Stomach (tissue), 9 donors: ENCODE data around the gene PODXL2. TPM values are rescaled to one million over a fixed set of nuclear protein-coding genes. Genes with fewer than 3 reads are reported as not detected.

Experiments used
- DNase-seq, 2 donors: peaks; one replicate each; pipeline versions ENCODE4 v3.0.0 to v3.0.0-alpha.2; 2013 to 2019
- H3K27ac ChIP-seq, 5 donors: fragments of 200-600 bp in 4 of 5; sonication (generic) in 4 of 5; one replicate each; pipeline ENCODE4 v1.5.1; 2013 to 2019; ENCODE audit warnings: mild to moderate bottlenecking in 1 of 5, moderate library complexity in 1 of 5
- H3K27me3 ChIP-seq, 3 donors: fragments of 200-600 bp; sonication (generic); one replicate each; pipeline ENCODE4 v1.5.1; 2017 to 2019; ENCODE audit warnings: mixed run types in 1 of 3
- H3K36me3 ChIP-seq, 4 donors: fragments of 200-600 bp; sonication (generic); 1 replicate in 3 of 4; 2 replicates in 1 of 4; pipeline ENCODE4 v1.5.1; 2016 to 2019
- H3K4me1 ChIP-seq, 4 donors: fragments of 200-600 bp; sonication (generic); one replicate each; pipeline ENCODE4 v1.5.1; 2016 to 2019
- H3K4me3 ChIP-seq, 4 donors: fragments of 200-600 bp; sonication (generic) in 3 of 4; one replicate each; pipeline ENCODE4 v1.5.1; 2016 to 2019; ENCODE audit warnings: mild to moderate bottlenecking in 1 of 4
- H3K9me3 ChIP-seq, 4 donors: fragments of 200-600 bp; sonication (generic); one replicate each; pipeline ENCODE4 v1.5.1; 2016 to 2019
- CTCF ChIP-seq, 7 experiments: fragments of 450-650 bp in 4 of 7; fragments of 200-600 bp in 3 of 7; sonication (generic) in 3 of 7; IDR thresholded peaks; one replicate each; pipeline ENCODE4 v1.5.1; 2016 to 2019; ENCODE audit warnings: antibody characterized with exemption in 7 of 7, control low read depth in 2 of 7, mild to moderate bottlenecking in 1 of 7
- EP300 ChIP-seq: sonication (generic); formaldehyde crosslinking; IDR thresholded peaks from one replicate; pipeline ENCODE4 v1.6.1; 2017; ENCODE audit warnings: antibody characterized with exemption
- POLR2A ChIP-seq, 4 donors: fragments of 450-650 bp; IDR thresholded peaks; one replicate each; pipeline ENCODE4 v1.6.1; 2016; ENCODE audit warnings: antibody characterized with exemption in 4 of 4, control low read depth in 2 of 4, mild to moderate bottlenecking in 1 of 4, moderate library complexity in 1 of 4
- POLR2AphosphoS5 ChIP-seq, 3 donors: sonication (generic); formaldehyde crosslinking; IDR thresholded peaks; one replicate each; pipeline ENCODE4 v1.6.1; 2016; ENCODE audit warnings: antibody characterized with exemption in 3 of 3
- WGBS, 5 donors: extraction: QIAGEN DNeasy Blood & Tissue Kit in 3 of 5; methylation state at CpG; one replicate each; pipeline versions ENCODE4 v1.1.5 to v1.1.7; 2013 to 2018; 5-methylcytosine and 5-hydroxymethylcytosine counted together
- intact Hi-C: fragments of 100-400 bp; cut with DNase I; formaldehyde crosslinking; loops from one replicate; pipeline ENCODE4 v1.15.1; 2023; ENCODE audit warnings: low total_unique reads
- polyA plus RNA-seq, 3 donors: library from polyadenylated mRNA; stranded (reverse); fragments of 200-250 nt; gene quantifications; one replicate each; pipeline ENCODE4 v1.2.3, GENCODE V29; 2013
- total RNA-seq, 5 donors: library from RNA; depleted of rRNA; stranded (reverse); fragments of >200 nt; gene quantifications; one replicate each; pipeline versions ENCODE4 v1.1.0 to v1.2.3, GENCODE V29; 2014 to 2016
- donor health status: healthy with polysubstance abuse.
- donor health status: Bipolar disorder and iron deficiency.
- donor health status: healthy.

Gene PODXL2
- total and polyA plus RNA-seq, 8 donors, result 5.3 to 50.9 (median 12.1) TPM

GRCh38 chr3:127670229-127670559 lies 41.2 kb downstream of the PODXL2 start:
- H3K4me3 ChIP-seq, result no peak overlapping the region
- no peaks in the 10 kb centered on the region for H3K9me3 ChIP-seq
- WGBS, 5 donors, result 90 to 98% (median 95%) methylated on average over 2 to 7 of the region's 7 CpGs
- no peak for DNase-seq
- TF ChIP-seq CTCF (IDR thresholded peaks at IDR 0.05), result no peak
- no peak for TF ChIP-seq POLR2A (IDR thresholded peaks at IDR 0.05)
- TF ChIP-seq POLR2AphosphoS5 (IDR thresholded peaks at IDR 0.05), result no peak
- no peak for TF ChIP-seq EP300
- H3K27ac ChIP-seq, result no peak overlapping the region
- no peaks in the 10 kb centered on the region for H3K27me3 ChIP-seq
- intact Hi-C loops, result no loop called here
- no peaks in the 10 kb centered on the region for H3K36me3 ChIP-seq
- H3K4me1 ChIP-seq, result peaks cover 22 to 31% (median 29%) of the 10 kb centered on the region in 4 donors

DNA sequence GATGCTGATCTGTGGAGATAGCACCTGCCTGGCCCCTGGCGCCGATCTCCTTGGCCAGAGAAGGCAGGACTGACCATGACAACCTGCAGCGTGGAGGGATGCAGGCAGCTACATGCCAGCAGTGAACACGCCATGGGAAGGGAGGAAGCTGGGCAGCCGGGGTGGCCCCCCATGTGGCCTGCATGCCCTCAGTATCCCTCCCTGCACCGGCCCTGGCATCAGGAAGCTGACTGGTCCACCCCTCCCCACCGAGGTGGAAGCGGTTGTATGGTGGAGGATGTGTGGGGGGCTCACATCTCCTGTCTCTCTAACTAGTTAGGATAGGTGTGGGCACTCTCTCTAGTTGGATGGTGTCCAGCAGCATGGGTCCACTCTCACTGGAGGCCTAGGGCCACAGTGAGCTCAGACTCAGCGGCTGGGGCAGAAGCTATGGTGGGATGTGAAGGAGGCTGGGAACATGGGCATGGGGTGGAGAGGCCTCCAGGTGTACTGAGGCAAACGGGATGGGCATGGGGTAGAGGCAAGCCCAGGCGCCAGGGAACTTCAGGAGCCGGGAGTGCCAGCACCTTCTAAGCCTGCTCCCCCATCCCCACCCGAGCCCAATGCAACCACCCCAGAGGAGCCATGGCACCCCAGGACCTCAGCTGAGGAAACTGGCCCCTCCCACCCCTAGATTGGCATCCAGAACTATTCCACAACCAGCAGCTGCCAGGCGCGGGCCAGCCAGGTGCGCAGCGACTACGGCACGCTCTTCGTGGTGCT lies 42.0 kb downstream of the PODXL2 start:
- TF ChIP-seq POLR2AphosphoS5 (IDR thresholded peaks at IDR 0.05) (no peak), POLR2A (IDR thresholded peaks at IDR 0.05) (no peak), CTCF (IDR thresholded peaks at IDR 0.05) (no peak), EP300 (no peak)
- peaks cover 27 to 38% (median 29%) of the 10 kb centered on the region in 4 donors for H3K4me1 ChIP-seq
- peaks cover under 1 to 6% (median 3%) of the 10 kb centered on the region in 4 donors for H3K36me3 ChIP-seq
- DNase-seq, result peak in 1 of 2 donors; percentile 24
- H3K27ac ChIP-seq, result no peak overlapping the region
- intact Hi-C loops, result no loop called here
- 93 to 97% (median 95%) methylated on average over 12 to 20 of the region's 20 CpGs for WGBS, 5 donors
- no peaks in the 10 kb centered on the region for H3K27me3 ChIP-seq
- no peaks in the 10 kb centered on the region for H3K9me3 ChIP-seq
- no peak overlapping the region for H3K4me3 ChIP-seq

DNA sequence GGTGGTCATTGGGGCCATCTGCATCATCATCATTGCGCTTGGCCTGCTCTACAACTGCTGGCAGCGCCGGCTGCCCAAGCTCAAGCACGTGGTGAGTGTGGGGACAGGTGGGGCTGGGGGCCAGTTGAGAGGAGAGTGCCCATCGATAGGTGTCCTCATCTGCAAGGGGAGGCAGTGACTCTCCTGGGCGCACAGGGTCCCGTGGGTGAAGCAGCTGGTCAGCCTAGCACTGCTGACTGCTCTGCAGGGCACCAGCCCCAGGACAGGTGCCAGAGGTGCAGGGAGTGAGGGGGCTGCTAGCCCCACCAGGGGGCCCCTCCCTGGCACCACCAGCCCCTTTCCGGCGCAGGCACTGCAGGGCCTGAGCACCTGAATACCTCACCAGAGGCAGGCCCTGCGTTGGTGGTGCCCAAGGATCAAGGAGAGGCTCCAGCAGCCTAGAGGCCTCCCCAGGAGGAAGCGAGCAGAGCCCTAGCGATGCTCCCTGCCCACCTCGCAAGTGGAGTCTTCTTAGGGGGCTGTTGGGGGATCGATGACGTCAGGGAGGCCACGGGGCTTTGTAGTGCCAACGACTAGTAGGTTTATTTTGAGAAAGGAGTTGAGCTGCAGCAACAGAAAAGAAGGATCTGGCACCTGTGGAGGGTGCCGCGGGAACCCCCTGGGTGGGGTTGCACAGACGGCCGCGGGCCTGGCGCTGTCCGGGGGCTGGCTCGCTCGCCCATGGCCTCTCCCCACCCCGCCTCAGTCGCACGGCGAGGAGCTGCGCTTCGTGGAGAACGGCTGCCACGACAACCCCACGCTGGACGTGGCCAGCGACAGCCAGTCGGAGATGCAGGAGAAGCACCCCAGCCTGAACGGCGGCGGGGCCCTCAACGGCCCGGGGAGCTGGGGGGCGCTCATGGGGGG lies 42.8 kb downstream of the PODXL2 start:
- peak; percentile 29 to 64 for DNase-seq
- TF ChIP-seq CTCF (IDR thresholded peaks at IDR 0.05), result no peak
- TF ChIP-seq EP300, result no peak
- TF ChIP-seq POLR2A (IDR thresholded peaks at IDR 0.05), result no peak
- TF ChIP-seq POLR2AphosphoS5 (IDR thresholded peaks at IDR 0.05), result no peak
- 17 to 42% (median 20%) methylated on average over 15 to 44 of the region's 44 CpGs for WGBS, 5 donors
- no peaks in the 10 kb centered on the region for H3K27me3 ChIP-seq
- peaks cover 28 to 39% (median 31%) of the 10 kb centered on the region in 4 donors for H3K4me1 ChIP-seq
- intact Hi-C loops, result no loop called here
- H3K36me3 ChIP-seq, result peaks cover 2 to 15% (median 11%) of the 10 kb centered on the region in 4 donors
- peak overlapping the region; percentile 87 to 98 (median 96) for H3K27ac ChIP-seq
- peak overlapping the region; percentile 98 to 100 (median 98) for H3K4me3 ChIP-seq
- no peaks in the 10 kb centered on the region for H3K9me3 ChIP-seq

- WGBS, 5 donors, result 0 to 1% (median 0%) methylated on average over 16 to 102 of the region's 102 CpGs
- DNase-seq, result peak; percentile 90 to 95
- H3K9me3 ChIP-seq, result no peaks in the 10 kb centered on the region
- intact Hi-C loops, result no loop called here
- H3K27me3 ChIP-seq, result no peaks in the 10 kb centered on the region
- H3K36me3 ChIP-seq, result peaks cover 9 to 23% (median 19%) of the 10 kb centered on the region in 4 donors
- peak within 1 kb of the TSS; percentile 87 to 98 (median 96) for H3K27ac ChIP-seq
- TF ChIP-seq POLR2A (IDR thresholded peaks at IDR 0.05) (no peak), CTCF (IDR thresholded peaks at IDR 0.05) (no peak), POLR2AphosphoS5 (IDR thresholded peaks at IDR 0.05) (peak in 2 of 3 donors; percentile 87 to 91), EP300 (no peak)
- H3K4me3 ChIP-seq, result peak within 1 kb of the TSS; percentile 98 to 100 (median 98)
- H3K4me1 ChIP-seq, result peaks cover 28 to 39% (median 31%) of the 10 kb centered on the region in 4 donors
Measured at GRCh38 chr3:127672429-127673190, 43.6 kb downstream of the PODXL2 start, which contains the start of gene ABTB1. Gene ABTB1, plus strand, starts transcription at chr3:127672952. Its CDS starts 74 bp downstream, at chr3:127673026.
